Uterus (tissue), 2 donors: Measurements from ENCODE around the gene GPR107.

Experiments
- CTCF ChIP-seq, 4 experiments: fragments of 200-600 bp in 2 of 4; fragments of 450-650 bp in 2 of 4; sonication (generic) in 2 of 4; IDR thresholded peaks; one replicate each; pipeline ENCODE4 v1.5.1; 2016 to 2019; ENCODE audit warnings: antibody characterized with exemption in 4 of 4, mild to moderate bottlenecking in 2 of 4, moderate library complexity in 1 of 4
- POLR2A ChIP-seq, 2 donors: fragments of 450-650 bp; IDR thresholded peaks; one replicate each; pipeline ENCODE4 v1.6.1; 2016; ENCODE audit warnings: antibody characterized with exemption in 2 of 2, mild to moderate bottlenecking in 1 of 2, moderate library complexity in 1 of 2

GRCh38 chr9:130174920-130175321 lies 121.2 kb downstream of the GPR107 start:
- TF ChIP-seq CTCF (IDR thresholded peaks at IDR 0.05) = no peak
- TF ChIP-seq POLR2A (IDR thresholded peaks at IDR 0.05) = peak; percentile 23 to 54
